Caki2 (cell line): ENCODE results near the gene ATP8B4. TPM values are rescaled to one million over a fixed set of nuclear protein-coding genes. Genes with fewer than 3 reads are reported as not detected.

Source experiments
- DNase-seq: peaks from one replicate; pipeline ENCODE4 v3.0.0-alpha.2; 2015; ENCODE audit warnings: low read depth
- in situ Hi-C: cut with HindIII; loops from 2 replicates; pipeline ENCODE4 v1.10.0; 2016; ENCODE audit warnings: low sequenced_read_pairs, low pct_unique_long_range_greater_than_20kb, mixed read lengths
- total RNA-seq: library from RNA; depleted of rRNA; stranded (reverse); fragments of >200 nt; shearing (Covaris generic); gene quantifications from 2 replicates; pipeline ENCODE4 v1.2.3, GENCODE V29; 2014; ENCODE audit warnings: low replicate concordance

The ATP8B4 gene
- total RNA-seq, 1 experiment from 2014 or later, result not detected

DNA sequence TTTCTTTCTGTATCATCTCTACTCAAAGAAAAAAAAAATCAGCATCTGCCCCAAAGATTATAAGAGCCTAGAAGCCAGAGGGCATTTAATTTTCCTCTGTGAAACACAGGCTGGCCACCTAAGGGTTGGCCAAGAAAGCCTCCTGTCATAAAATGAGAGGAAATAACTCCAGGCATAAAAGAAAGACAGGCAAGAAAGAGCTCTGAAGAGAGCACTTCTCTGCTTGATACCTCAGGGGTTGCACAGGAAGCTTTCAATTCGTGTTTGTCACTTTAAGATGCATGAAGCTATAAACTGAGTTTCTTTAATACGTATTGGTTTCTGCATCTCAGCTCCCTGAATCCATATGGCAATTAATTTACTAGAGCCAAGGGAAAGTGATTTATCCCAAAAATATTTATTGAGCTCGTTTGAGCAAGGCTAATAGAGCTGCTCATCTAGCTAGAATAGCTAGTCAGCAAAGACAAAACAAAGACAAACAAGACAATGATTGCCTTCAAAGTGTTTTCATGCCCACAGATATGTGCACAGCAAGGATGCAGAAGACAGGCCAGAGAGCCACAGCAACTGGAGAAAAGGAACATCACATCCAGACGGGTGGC lies 35.5 kb downstream of the ATP8B4 start:
- in situ Hi-C loops, result no loop called here

DNA sequence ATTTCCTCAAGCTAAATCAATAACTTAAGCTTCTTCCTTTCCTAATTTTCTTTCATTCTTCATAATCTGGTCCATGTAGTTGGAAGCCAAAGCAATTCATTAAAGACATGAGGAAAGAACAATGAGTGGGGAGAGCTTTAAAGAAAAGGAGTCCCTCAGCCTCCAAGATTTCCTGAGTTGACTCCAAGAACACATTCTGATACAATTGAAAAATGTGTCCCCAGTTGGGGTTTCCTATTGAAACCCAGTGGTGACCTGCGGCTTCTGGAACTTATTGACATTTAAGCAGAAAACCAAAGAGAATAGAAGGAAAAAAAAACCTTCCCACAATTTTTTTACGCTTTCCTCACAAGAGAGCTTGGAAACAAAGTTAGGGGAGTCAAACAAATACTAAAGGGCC lies 37.0 kb downstream of the ATP8B4 start:
- in situ Hi-C loops, result no loop called here
- DNase-seq, result no peak

More for the DNA sequence above, 35.5 kb downstream of the ATP8B4 start:
- DNase-seq, result no peak

DNA sequence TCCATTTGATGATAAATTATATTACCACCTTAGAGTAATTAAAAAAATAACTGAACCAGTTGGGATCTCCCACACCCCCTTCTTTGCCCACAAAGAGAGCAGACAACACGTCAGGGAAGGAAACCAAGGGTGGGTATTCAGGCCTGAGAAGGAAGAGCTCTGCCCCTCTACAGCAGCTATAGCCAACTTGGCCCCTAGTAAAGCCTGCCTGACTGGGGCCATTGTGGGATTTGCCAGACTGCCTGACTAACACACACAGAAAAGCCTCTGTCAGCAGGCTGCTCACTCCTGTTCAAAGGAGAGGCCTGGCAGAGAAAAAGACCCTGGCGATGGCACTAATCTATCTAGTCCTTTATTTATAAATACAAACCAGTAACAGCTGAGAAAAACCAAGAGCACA lies 41.4 kb downstream of the ATP8B4 start:
- DNase-seq, result no peak
- in situ Hi-C loops, result no loop called here

DNA sequence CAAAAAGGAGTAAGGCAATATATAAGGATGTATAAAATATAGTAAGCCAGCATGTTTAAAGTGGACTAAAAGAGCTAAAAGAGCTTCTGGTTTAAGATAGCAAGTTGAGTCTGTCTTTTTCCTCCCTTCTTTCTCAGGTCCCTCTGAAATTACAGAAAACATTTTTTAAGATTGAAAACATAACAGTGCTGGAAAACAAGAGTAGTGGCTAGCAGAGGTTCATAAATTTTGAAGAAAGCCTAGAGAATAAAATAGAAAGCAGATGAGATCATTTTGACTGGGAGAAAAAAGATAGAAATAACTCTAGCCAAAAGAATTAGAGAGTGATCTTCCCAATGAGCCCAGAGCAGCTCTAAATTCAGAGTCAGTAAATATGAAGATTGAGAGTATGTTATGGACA lies 41.9 kb downstream of the ATP8B4 start:
- in situ Hi-C loops, result no loop called here

DNA sequence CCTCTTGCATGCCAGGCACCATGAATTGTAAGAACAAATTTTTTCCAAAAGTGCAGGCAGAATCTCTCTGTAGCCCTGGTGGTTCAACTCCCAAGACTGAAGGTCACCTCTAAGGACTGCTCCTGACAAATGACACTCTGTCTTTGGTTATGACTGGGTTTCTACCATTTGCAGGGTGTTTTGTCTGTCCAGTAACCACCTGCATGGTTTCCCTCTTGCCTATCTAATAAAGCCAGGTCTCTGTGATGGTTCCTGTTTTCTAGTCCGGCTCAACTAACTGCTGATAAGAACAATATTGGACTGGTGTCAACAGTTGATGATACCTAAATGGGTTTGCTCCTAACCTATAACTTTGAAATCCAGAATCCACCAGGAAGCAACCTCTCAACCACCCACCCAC lies 43.7 kb downstream of the ATP8B4 start:
- DNase-seq, result no peak
- in situ Hi-C loops, result no loop called here

More for the DNA sequence above, 41.9 kb downstream of the ATP8B4 start:
- DNase-seq, result no peak

DNA sequence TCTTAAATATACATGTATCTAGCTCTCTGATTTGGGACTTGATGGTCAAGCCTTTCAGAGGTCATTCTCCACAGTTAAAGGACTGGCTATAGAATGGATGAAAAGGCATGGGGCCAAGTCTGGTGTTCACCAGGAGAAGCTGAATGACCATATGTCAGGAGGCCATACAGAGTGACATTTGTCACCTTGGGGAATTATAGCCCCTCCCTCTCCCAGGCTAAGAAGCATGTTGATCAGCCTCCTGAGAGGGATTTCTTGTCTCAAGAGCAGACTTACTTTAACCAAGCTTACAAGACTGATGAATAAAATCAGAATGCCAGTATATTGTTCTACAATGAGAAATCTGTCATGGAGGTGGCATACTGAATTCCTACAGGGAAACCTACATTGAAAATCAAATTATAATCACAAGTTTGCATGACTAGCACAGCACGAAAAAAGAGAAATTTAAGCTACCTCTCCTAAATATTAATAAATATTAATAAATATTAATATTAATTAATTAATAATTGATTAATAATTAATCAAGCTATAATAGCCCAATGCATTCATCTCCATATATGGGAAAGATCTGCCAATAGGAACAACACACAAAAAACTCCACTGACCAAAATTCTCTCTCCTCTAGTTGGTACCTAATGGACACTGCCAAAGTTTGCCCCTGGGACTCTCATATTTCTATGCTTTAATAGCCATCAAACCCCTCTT lies 47.3 kb downstream of the ATP8B4 start:
- no peak for DNase-seq
- in situ Hi-C loops, result no loop called here

DNA sequence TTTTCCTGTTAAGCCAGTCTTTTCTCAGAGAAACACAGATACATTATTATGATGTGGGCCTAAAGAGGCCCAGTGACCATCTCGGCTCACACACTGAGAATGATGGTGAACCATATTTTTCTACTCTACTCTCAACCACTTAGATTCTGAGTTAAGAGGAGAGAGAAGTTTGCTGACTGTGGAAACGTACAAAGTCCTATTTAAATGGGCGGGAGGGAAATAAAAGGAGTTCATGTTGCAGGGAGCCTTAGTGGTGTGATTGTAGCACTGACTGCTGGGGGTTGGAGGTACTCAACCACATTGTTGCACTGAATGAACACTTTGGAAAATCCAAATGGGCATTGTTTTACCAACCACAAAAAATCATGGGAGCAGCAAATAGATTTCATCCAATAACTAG lies 51.0 kb downstream of the ATP8B4 start:
- in situ Hi-C loops, result no loop called here
- no peak for DNase-seq

DNA sequence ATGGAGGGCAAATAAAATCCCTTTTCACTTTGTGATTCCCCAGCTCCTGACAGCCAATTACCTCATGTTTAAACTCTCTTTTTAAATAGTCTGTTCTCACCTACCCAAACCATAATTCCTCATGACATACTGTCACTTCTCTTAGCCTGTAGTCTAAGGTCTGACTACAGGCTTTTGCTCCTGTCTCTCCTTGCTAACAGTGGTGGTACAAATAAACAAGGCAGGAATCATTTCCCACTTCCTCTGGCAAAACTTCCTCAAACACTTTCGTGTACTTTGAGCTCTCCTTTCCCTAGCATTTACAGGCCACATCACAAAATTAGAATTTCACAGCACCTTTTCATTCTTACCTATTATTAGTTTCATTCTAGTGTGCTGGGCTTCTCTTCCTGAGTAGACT lies 51.8 kb downstream of the ATP8B4 start:
- in situ Hi-C loops, result no loop called here
- DNase-seq, result no peak

DNA sequence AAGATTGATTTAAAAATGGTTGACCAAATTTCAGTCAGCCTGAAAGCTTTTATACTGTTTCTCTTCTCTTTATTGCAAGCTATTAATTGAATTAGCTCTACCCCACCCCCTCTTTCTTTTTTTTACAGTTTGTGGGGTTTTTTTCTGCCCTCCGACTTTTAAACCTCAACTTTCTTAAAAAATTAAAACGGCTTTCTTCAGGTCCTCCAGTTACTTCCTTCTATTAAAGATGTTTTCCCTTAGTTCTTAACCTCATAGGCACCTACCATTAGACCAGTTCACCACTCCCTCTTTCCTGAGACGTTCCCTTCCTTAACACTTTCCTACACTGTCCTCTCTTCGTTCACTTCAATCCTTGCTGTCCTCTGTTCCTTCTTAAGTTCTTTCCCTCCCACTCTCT lies 52.4 kb downstream of the ATP8B4 start:
- in situ Hi-C loops, result no loop called here
- DNase-seq, result no peak

DNA sequence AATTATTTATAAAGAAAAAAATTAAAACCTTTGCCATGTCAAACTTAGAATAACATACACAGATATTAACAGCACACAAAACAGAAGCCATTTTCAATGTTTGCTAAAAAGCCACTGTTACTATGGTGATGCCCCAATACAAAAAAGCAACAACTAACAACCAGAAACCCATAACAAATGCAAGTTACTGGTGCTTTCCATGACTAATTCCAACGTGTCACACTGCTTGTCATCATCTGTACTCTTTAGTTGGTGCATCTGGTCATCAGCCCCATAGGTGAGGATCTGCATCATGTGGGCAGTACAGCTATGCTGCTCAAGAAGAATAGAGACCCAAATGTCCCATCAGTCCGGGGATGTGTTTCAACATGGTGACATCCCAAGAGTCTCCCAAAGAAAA lies 52.8 kb downstream of the ATP8B4 start:
- peak; percentile 25 for DNase-seq
- in situ Hi-C loops, result no loop called here

DNA sequence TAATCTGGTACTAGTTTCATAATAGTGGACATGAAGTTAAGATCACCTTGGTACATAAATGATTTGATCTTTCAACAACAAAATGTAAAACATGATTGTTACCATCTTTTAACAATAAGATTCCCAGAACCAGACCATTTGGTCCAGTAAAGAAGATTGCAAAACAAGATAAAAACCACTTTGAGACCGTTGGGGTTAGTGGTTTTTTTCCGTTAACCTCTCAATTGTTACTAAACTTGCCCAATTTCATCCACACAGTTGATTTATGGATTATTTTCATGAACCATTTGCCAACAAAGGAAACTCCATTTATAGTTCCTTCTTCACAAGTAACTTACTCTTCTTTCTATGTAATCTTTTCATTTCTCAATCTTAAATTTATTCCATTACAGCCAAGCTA lies 53.8 kb downstream of the ATP8B4 start:
- DNase-seq, result no peak
- in situ Hi-C loops, result no loop called here

DNA sequence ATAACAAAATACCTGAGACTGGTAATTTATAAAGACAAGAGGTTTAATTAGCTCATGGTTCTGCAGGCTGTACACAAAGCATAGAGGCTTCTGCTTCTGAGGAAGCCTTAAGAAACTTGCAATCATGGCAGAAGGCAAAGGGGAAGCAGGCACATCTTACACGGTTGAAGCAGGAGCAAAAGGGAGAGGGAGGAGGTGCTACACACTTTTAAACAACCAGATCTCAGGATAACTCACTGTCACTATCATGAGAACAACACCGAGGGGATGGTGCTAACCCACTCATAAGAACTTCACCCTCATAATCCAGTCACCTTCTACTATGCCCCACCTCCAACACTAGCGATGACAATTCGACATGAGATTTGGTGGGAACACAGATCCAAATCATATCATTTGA lies 54.4 kb downstream of the ATP8B4 start:
- in situ Hi-C loops, result no loop called here
- DNase-seq, result no peak

DNA sequence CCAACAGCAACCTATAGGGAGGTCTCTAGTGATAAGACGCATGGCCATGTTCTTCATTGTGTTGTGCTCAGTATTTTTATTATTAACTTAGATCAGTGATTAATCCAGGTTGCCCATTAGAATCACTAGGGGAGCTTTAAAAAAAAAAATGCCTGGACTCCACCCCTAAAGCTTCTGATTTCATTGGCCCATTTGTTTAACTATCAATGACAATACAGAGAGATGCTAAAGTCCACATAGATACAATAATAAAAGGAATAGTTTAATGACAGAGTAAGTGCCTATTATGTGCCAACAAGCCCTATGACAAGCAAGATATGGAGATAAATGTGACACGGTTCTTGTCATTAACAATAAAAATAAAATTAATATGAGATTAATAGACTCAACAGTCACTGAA lies 55.8 kb downstream of the ATP8B4 start:
- in situ Hi-C loops, result no loop called here
- no peak for DNase-seq

DNA sequence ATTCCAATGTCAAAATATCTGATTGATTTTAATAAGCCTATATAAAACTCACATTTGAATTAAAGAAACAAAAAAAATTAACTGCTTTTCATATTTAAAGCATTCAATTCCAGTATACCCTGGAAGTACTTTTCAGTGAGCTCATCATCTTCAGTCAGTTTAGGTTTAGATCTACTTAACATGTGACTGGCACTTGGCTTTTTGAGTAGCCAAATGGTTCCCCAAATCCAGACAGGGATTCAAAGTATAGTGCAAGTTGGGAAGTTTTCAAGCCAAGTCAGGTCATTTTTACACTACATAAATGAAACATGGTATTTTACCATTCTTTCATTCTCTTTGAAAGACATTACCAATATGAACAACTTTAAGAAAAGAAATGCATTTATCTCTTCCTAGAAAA lies 57.5 kb downstream of the ATP8B4 start:
- in situ Hi-C loops, result no loop called here
- DNase-seq, result no peak

DNA sequence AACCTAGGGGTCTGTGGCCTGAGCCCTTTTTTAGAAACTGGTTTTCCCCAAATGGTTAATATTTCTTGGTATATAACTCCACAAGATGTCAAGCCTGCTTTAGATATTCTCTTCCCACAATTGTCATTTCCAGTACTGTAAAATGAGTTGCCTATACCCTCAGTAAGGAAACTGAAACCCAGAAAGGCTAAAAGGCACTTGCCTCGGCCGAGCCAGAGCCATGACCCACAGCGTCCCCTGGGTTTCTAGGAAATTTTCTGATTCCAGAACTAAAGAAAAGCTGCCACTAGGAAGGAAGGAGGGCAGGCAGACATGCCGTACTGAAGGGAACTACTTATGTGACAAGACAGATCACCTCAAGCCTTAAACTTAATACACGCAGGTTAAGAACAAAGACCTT lies 59.1 kb downstream of the ATP8B4 start:
- in situ Hi-C loops, result no loop called here
- DNase-seq, result no peak

DNA sequence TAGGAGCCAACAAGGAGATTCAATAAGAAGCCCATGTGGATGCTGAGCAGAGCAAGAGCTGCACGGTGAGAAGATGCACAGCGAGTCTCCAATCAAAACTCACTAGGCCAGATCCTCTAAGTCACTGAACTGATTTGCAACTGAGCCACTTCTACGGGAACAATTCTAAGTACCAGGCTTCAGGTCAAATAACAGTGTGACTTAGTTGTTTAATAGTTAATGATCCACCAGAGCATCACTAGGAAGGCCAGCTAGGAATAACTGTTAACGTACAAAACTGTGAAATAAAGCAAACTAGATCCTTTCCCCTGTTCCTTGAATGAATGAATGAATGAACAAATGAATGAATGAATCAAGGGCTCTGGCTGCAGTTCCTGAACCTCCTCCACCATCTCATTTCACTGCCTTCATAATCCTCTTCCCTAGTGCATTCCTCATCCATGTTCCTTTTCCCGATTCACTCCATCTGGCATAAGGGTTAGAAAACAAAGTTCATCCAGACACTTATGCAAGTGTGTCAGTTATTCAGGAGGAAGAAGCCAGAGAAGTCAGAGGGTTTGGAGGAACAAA lies 59.7 kb downstream of the ATP8B4 start:
- in situ Hi-C loops, result no loop called here
- DNase-seq, result no peak

DNA sequence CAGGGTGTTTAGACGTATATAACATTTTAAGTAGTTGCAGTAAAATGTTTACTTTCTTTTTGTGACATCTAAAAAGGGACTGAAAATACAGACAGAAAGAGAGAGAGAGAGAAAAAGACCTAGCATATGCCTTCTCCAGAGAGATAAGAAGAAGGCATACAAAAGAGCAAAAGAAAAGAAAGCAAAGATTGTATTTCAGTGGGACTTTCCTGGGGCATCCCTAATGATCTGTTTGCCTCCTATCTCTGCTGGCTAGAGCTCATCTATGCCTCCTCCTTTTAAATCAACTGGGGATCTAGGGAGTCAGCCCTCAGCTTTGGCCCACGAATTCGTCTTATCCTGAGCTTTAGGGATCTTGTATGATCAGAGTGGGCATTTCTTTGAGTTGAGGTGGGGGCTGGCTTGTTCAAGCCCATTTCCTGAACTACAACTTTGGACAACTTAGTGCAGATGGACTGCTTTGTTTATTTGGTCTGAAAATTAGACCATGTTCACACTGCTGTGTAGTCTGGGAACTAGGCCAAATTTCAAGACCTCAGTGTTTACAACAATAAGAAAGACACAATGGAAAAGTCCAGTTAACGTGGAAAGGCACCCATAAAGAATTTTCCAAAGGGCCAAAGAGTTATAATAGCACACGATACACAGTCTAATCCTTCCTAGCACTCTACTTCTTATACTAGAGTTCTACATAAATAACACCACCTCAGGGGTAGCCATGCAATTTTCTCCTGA lies 61.0 kb downstream of the ATP8B4 start:
- no peak for DNase-seq
- in situ Hi-C loops, result no loop called here

DNA sequence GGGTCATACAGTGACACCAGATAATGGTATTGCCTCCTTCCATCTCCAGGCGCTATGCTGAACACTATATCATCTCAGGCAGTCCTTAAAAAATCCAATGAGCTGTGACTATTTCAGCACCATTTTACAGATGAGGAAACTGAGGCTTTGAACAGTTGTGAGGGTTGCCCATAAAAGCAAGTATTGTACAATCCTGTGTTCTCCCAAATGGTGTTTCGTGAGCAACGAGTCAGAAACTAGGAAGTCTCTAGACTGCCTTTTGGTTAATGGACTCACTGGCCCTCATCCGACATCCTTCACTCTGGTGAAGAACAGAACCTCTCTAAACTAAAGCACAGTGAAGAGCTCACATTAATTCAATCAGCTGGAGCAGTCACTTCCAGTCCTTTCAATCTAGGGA lies 61.8 kb downstream of the ATP8B4 start:
- in situ Hi-C loops, result no loop called here
- no peak for DNase-seq

DNA sequence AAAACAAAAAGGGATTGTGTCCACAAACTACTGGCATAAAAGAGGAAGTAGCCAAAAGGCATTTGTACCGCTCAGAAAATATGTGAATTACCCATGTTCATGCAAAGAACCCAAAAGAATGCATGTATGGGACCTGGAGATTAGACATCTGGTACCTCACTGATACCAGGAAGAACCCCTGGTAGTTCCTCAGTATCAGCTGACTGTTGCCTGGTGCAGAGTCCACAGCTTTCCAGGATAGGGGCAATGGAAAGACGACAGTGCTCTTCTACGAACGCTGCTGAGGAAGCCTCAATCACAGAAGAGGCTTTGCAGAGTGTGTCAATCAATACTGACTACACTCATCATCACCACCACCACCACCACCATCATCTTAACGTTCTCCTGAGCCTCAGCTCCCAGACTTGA lies 63.3 kb downstream of the ATP8B4 start:
- in situ Hi-C loops, result no loop called here
- no peak for DNase-seq
